Panc1 (cell line): ENCODE data around the gene YTHDF1.
"Not testable (repeated sequence)": the region's sequence is repeated elsewhere in the genome, so short reads cannot be mapped to it uniquely, and the experiment has no call there.

Source experiments
- CTCF ChIP-seq: fragments of 450-650 bp; IDR thresholded peaks from 2 replicates; pipeline ENCODE4 v1.5.1; 2017; ENCODE audit warnings: mild to moderate bottlenecking
- REST ChIP-seq, 2 experiments: IDR thresholded peaks; 2 replicates each; pipeline ENCODE4 v1.6.1; 2011 to 2012; ENCODE audit warnings: low read depth in 2 of 2, control low read depth in 1 of 2, low read length in 1 of 2, mild to moderate bottlenecking in 1 of 2, moderate library complexity in 1 of 2; ENCODE audit not compliant: insufficient read depth in 1 of 2

GRCh38 chr20:63159251-63159650 is 56.7 kb downstream of the YTHDF1 start:
- TF ChIP-seq REST (IDR thresholded peaks at IDR 0.05; ENCODE audit: insufficient read depth in 1 of 2, low read depth in 2 of 2, low read length in 1 of 2); CTCF: not testable (repeated sequence)
